Right atrium auricular region (tissue), 2 donors: ENCODE results near the gene RNF113A. TPM values are rescaled to one million over a fixed set of nuclear protein-coding genes. Genes with fewer than 3 reads are reported as not detected.

ENCODE experiments used
- total RNA-seq, 2 donors: library from RNA; depleted of rRNA; stranded (reverse); fragments of >200 nt; gene quantifications; one replicate each; pipeline ENCODE4 v1.1.0, GENCODE V29; 2016

Gene RNF113A
- total RNA-seq, 2 donors from 2014 or later = 9.8 to 10.6 TPM

Other genes with a start within 250 kb of the RNF113A start
- 10 to 100 TPM; 14.1 to 16.4 TPM for gene SEPTIN6, start 178.6 kb downstream of the RNF113A start, total RNA-seq
- not detected for gene SOWAHD, start 113.1 kb downstream of the RNF113A start, total RNA-seq
- 1,000 to 10,000 TPM; 1,432 to 3,550 TPM for gene RPL39, start 80.1 kb downstream of the RNF113A start, total RNA-seq
- gene UPF3B, start 18.8 kb downstream of the RNF113A start, total RNA-seq = 1 to 10 TPM; 1.1 to 2.3 TPM
- gene NDUFA1, start 99 bp upstream of the RNF113A start, total RNA-seq = 100 to 1,000 TPM; 202 to 222 TPM
- gene AKAP14, start 24.2 kb upstream of the RNF113A start, total RNA-seq = not detected
- gene NKAP, start 72.0 kb upstream of the RNF113A start, total RNA-seq = 1 to 10 TPM; 3.5 to 5.3 TPM
- not detected for gene RHOXF2B, start 206.0 kb upstream of the RNF113A start, total RNA-seq
- not detected for gene RHOXF1, start 244.2 kb upstream of the RNF113A start, total RNA-seq